Thoracic aorta (tissue), 2 donors: ENCODE results near the gene MFSD6L. TPM values are rescaled to one million over a fixed set of nuclear protein-coding genes. Genes with fewer than 3 reads are reported as not detected.
"Not testable (repeated sequence)": the region's sequence is repeated elsewhere in the genome, so short reads cannot be mapped to it uniquely, and the experiment has no call there.

ENCODE experiments used
- ATAC-seq: fragments of 150-250 bp; one replicate; pipeline ENCODE4 v1.8.0; 2017; ENCODE audit warnings: low read depth; ENCODE audit not compliant: insufficient number of reproducible peaks, low FRiP score
- DNase-seq: peaks from one replicate; pipeline ENCODE4 v3.0.0-alpha.2; 2020; ENCODE audit warnings: low spot score
- H3K27ac ChIP-seq, 2 donors: fragments of 200-600 bp; sonication (generic); 1 replicate in 1 of 2; 2 replicates in 1 of 2; pipeline ENCODE4 v1.5.1; 2016; ENCODE audit warnings: mild to moderate bottlenecking in 2 of 2, moderate library complexity in 2 of 2
- H3K27me3 ChIP-seq: fragments of 200-600 bp; sonication (generic); replicated peaks from 2 replicates; pipeline ENCODE4 v1.6.0; 2016; ENCODE audit warnings: mild to moderate bottlenecking; ENCODE audit not compliant: insufficient read depth
- H3K36me3 ChIP-seq: fragments of 200-600 bp; sonication (generic); one replicate; pipeline ENCODE4 v1.5.1; 2016
- H3K4me1 ChIP-seq, 2 donors: fragments of 200-600 bp; sonication (generic); 1 replicate in 1 of 2; 2 replicates in 1 of 2; pipeline versions ENCODE4 v1.5.1 to v1.6.0; 2016; ENCODE audit warnings: low read depth in 2 of 2, mild to moderate bottlenecking in 1 of 2; ENCODE audit not compliant: control insufficient read depth in 1 of 2
- H3K4me3 ChIP-seq: fragments of 200-600 bp; sonication (generic); 2 replicates; pipeline ENCODE4 v1.5.1; 2016; ENCODE audit warnings: mild to moderate bottlenecking
- H3K9me3 ChIP-seq: fragments of 200-600 bp; sonication (generic); 2 replicates; pipeline ENCODE4 v1.5.1; 2016
- CTCF ChIP-seq: fragments of 200-600 bp; sonication (generic); IDR thresholded peaks from one replicate; pipeline ENCODE4 v1.5.1; 2019; ENCODE audit warnings: antibody characterized with exemption
- total RNA-seq, 2 donors: library from RNA; depleted of rRNA; stranded (reverse); fragments of >200 nt; gene quantifications; one replicate each; pipeline versions ENCODE4 v1.1.0 to v1.2.3, GENCODE V29; 2016

Gene MFSD6L
- total RNA-seq, 2 donors from 2014 or later = 0.27 TPM; not detected in 1

GRCh38 chr17:8818047-8818446 lies 18.9 kb upstream of the MFSD6L start:
- no peak overlapping the region for H3K27ac ChIP-seq
- no peaks in the 10 kb centered on the region for H3K4me1 ChIP-seq
- peaks cover 4% of the 10 kb centered on the region for H3K27me3 ChIP-seq
- ATAC-seq (no peak), DNase-seq (no peak)
- H3K36me3 ChIP-seq = no peaks in the 10 kb centered on the region
- no peak overlapping the region for H3K4me3 ChIP-seq
- TF ChIP-seq CTCF = no peak
- H3K9me3 ChIP-seq = no peaks in the 10 kb centered on the region

GRCh38 chr17:8806926-8807550 lies 7.9 kb upstream of the MFSD6L start:
- no peak for TF ChIP-seq CTCF
- no peak for ATAC-seq

DNA sequence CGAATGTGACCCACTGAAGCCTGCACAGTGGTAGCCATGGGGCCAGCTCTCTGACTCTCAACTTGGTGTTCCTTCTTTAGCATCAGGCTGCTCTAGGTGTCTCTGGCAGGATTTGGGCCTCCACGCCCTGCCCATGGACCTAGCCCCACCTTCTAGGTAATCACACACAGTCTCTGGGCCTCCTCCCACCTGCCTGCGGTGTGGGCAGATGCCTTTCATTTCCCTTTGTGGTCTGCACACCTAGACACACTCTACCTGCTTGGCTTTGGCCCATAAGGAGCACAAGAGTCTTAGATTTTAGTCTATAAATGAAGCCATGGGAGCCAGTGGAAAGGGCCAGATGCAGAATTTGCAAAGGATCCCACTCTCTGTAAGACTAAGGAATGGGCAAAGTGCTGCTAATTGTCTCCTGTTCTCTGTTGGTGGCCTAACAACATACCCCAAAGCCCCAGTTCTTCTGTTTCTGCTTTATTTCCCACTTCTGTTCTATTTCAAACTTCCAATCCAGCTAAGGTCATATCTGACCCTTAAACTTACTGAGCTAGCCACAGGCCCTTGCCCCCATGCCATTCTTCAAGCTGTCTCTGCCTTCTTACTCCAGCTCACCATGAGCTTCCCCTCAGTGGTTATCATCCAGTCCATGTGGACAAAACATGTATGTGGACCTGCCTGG lies 7.2 kb upstream of the MFSD6L start:
- Histone ChIP-seq H3K4me1 (no peaks in the 10 kb centered on the region), H3K9me3 (peaks cover 4% of the 10 kb centered on the region), H3K4me3 (no peak overlapping the region), H3K27me3 (no peaks in the 10 kb centered on the region), H3K36me3 (no peaks in the 10 kb centered on the region), H3K27ac (no peak overlapping the region)
- no peak for TF ChIP-seq CTCF
- ATAC-seq (no peak), DNase-seq (no peak)

More at GRCh38 chr17:8806926-8807550, 7.9 kb upstream of the MFSD6L start:
- no peaks in the 10 kb centered on the region for H3K36me3 ChIP-seq
- H3K9me3 ChIP-seq = peaks cover 4% of the 10 kb centered on the region
- no peaks in the 10 kb centered on the region for H3K27me3 ChIP-seq
- no peak overlapping the region for H3K4me3 ChIP-seq
- H3K4me1 ChIP-seq = no peaks in the 10 kb centered on the region
- no peak overlapping the region for H3K27ac ChIP-seq
- no peak for DNase-seq

DNA sequence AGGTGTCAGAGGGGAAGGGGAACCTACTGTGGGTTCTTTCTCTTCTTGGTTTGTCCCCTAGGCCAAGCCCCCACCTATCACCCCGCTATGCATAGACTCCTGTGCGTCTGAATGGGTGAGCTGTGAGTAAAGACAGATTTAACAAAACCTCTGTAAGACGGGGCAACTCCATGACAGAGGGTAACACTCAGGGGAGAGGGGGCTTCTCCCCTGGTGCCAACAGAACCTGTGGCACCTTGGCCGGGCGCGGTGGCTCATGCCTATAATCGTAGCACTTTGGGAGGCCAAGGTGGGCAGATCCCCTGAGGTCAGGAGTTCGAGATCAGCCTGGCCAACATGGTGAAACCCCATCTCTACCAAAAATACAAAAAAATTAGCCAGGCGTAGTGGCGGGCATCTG lies 6.2 kb upstream of the MFSD6L start:
- H3K9me3 ChIP-seq, H3K4me3 ChIP-seq, H3K36me3 ChIP-seq, DNase-seq, H3K27me3 ChIP-seq, H3K27ac ChIP-seq, H3K4me1 ChIP-seq, ATAC-seq: not testable (repeated sequence)

DNA sequence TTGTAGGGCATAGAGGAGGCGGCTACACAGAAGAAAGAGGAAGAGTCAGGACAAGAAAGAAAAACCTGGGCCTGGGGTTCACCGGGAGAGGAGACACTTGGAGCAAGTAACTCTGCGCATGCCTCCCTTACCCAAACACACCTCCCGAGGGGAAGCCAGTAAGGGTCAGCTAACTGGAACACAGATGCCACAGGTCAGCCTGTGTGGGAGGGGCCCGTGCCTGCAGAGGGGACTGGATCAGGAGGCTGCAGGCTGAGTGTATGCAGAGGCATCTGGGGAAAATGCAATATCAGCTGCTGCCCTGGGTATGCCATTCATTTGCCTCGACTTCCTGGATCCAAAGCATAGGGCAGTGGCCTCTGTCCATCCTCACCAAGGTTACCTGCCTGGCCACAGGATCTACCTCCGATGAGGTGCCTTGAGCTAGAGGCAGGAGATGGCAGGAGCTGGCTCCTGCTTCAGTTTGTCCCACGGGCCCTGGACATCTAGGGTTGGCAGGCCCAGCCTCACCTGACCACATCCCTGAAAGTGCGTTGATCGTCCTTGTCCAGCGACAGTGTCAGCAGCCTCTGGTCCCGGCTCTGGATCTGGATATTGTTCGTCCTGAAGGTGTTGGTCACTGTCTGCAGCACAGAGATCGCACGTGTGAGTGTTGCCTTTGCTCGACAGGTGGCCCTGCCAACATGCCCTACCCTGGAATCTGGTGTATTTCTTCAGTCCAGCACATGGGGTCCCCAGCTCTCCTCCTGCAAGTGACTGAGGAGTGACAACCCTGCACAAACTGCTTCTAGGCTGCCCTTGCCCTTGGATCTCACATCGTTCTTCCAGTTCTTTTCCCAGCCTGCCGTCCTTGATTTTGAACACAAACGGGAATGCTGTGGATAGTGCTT lies 4.6 kb upstream of the MFSD6L start:
- no peak for ATAC-seq
- DNase-seq = no peak

More for the DNA sequence above, 4.6 kb upstream of the MFSD6L start:
- no peak for TF ChIP-seq CTCF
- H3K9me3 ChIP-seq = no peaks in the 10 kb centered on the region
- no peaks in the 10 kb centered on the region for H3K27me3 ChIP-seq
- H3K4me1 ChIP-seq = peaks cover 0 to 6% of the 10 kb centered on the region in 2 donors
- H3K36me3 ChIP-seq = no peaks in the 10 kb centered on the region
- H3K27ac ChIP-seq = no peak overlapping the region
- H3K4me3 ChIP-seq = no peak overlapping the region
